ENCODE results near the gene CDCP2. TPM values are rescaled to one million over a fixed set of nuclear protein-coding genes. Genes with fewer than 3 reads are reported as not detected.

Gene CDCP2
- total and polyA plus RNA-seq, 2 donors (not counting 1 experiment from before 2014, with no cell fraction given) = 0.25 TPM; not detected in 1

DNA sequence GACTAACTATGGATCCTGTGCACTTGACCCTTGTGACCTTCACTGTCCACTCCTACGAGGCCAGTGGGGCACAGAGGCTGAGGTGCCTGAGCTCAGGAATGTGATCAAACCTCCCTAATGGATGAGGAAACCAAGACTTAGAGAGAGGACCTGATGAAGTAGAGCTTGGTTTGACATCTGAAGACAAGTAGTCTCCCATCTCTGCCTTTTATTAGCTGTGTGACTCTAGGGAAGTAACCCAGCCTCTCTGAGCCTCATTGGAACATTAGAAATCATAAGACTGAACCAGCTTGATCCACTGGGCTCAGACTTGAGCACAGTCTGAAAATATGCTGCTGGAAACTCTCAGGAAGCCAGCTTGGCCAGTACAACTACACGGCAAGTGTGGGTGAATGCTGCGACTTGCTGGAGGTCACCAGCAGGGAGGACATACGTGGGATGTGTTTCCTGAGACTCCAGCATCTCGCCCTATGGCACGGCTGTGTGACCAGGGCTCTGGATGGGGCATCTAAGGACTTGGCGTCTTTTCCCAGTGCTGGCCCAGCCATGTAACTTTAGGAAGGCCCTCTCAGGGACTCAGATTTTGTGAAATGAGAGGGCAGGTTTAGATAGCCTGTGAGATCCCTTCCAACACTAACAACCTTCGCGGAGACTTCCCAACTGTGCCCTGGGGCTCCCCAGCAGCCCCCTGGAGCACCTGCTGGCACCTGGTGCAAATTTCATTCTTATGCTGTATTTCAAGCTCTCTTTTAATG lies 10.5 kb downstream of the CDCP2 start:
- peaks cover 11% of the 10 kb centered on the region for H3K27me3 Mint-ChIP-seq
- intact Hi-C loops (cut with micrococcal nuclease) = no loop called here
- Histone ChIP-seq H3K4me3 (ENCODE audit: control extremely low read depth in 1 of 5, extremely low read depth in 1 of 5, insufficient read depth in 1 of 5, low read depth in 2 of 5, low read length in 4 of 5) (no peak overlapping the region), H3K4me2 (replicated peaks; ENCODE audit: low read depth, low read length, poor library complexity, severe bottlenecking) (no peak overlapping the region), H3K79me2 (ENCODE audit: control insufficient read depth, insufficient read depth, low read length) (no peaks in the 10 kb centered on the region), H3K4me1 (ENCODE audit: control insufficient read depth in 2 of 2, insufficient read depth in 2 of 2, low read length in 2 of 2) (no peaks in the 10 kb centered on the region), H3K9ac (ENCODE audit: low read length) (no peak overlapping the region), H3K27me3 (replicated peaks in 1 of 4; ENCODE audit: control extremely low read depth in 1 of 4, control insufficient read depth in 3 of 4, insufficient read depth in 4 of 4, low read length in 3 of 4) (no peaks in the 10 kb centered on the region), H3K27ac (ENCODE audit: low read length in 2 of 2) (no peak overlapping the region), H2AFZ (ENCODE audit: insufficient read depth, low read depth, low read length, poor library complexity, severe bottlenecking) (no peak overlapping the region), H4K20me1 (ENCODE audit: control insufficient read depth, insufficient read depth, low read length, poor library complexity, severe bottlenecking) (no peaks in the 10 kb centered on the region), H3K9me3 (ENCODE audit: control extremely low read depth in 1 of 3, control insufficient read depth in 2 of 3, insufficient read depth in 1 of 3, low read length in 2 of 3) (no peaks in the 10 kb centered on the region), H3K36me3 (replicated peaks in 1 of 2; ENCODE audit: control extremely low read depth in 1 of 2, control insufficient read depth in 1 of 2, extremely low read depth in 1 of 2, insufficient read depth in 2 of 2, low read length in 1 of 2) (no peaks in the 10 kb centered on the region)
- H3K27ac Mint-ChIP-seq = no peak overlapping the region
- TF ChIP-seq EZH2 (IDR thresholded peaks at IDR 0.05; ENCODE audit: borderline replicate concordance, insufficient read depth, low read depth, low read length, poor library complexity, severe bottlenecking) = no peak
- TF ChIP-seq, protein P1, sequence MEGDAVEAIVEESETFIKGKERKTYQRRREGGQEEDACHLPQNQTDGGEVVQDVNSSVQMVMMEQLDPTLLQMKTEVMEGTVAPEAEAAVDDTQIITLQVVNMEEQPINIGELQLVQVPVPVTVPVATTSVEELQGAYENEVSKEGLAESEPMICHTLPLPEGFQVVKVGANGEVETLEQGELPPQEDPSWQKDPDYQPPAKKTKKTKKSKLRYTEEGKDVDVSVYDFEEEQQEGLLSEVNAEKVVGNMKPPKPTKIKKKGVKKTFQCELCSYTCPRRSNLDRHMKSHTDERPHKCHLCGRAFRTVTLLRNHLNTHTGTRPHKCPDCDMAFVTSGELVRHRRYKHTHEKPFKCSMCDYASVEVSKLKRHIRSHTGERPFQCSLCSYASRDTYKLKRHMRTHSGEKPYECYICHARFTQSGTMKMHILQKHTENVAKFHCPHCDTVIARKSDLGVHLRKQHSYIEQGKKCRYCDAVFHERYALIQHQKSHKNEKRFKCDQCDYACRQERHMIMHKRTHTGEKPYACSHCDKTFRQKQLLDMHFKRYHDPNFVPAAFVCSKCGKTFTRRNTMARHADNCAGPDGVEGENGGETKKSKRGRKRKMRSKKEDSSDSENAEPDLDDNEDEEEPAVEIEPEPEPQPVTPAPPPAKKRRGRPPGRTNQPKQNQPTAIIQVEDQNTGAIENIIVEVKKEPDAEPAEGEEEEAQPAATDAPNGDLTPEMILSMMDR (IDR thresholded peaks at IDR 0.05) = no peak
- ATAC-seq (ENCODE audit: low read depth) (no peak), DNase-seq (no peak)
- ChIA-PET POLR2A (no interaction called here), CTCF (no interaction called here)
- WGBS (ENCODE audit: insufficient coverage) = 76% methylated on average over 6 of the region's 9 CpGs
- no peaks in the 10 kb centered on the region for H3K4me1 Mint-ChIP-seq
- H3K9me3 Mint-ChIP-seq (ENCODE audit: insufficient read depth) = no peaks in the 10 kb centered on the region
- no peak overlapping the region for H3K4me3 Mint-ChIP-seq

DNA sequence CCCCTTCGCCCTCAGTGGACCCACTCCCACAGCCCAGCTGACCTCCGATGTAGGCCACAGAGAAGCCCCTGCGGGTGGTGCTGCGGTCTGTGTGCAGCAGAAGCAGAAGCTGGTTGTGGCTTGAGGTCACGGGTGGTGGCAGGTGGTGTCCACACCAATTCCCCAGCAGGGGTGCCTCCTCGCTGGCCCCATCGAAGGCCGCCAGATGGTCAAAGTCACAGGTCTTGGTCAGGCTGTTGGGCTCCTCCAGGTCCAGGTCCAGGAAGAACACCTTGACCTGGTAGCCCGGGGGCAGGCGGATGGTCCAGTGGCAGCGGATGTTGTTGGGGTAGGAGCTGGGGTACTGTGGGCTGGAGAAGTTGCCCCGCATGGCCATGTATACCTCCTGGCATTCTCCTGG lies 13.1 kb downstream of the CDCP2 start:
- Histone ChIP-seq H3K4me1 (ENCODE audit: control insufficient read depth in 2 of 2, insufficient read depth in 2 of 2, low read length in 2 of 2) (no peaks in the 10 kb centered on the region), H3K79me2 (ENCODE audit: control insufficient read depth, insufficient read depth, low read length) (no peaks in the 10 kb centered on the region), H3K27me3 (replicated peaks in 1 of 4; ENCODE audit: control extremely low read depth in 1 of 4, control insufficient read depth in 3 of 4, insufficient read depth in 4 of 4, low read length in 3 of 4) (peaks cover 0 to 6% (median 0%) of the 10 kb centered on the region in 4 experiments), H3K9ac (ENCODE audit: low read length) (no peak overlapping the region), H3K36me3 (replicated peaks in 1 of 2; ENCODE audit: control extremely low read depth in 1 of 2, control insufficient read depth in 1 of 2, extremely low read depth in 1 of 2, insufficient read depth in 2 of 2, low read length in 1 of 2) (no peaks in the 10 kb centered on the region), H3K9me3 (ENCODE audit: control extremely low read depth in 1 of 3, control insufficient read depth in 2 of 3, insufficient read depth in 1 of 3, low read length in 2 of 3) (no peaks in the 10 kb centered on the region), H3K4me2 (replicated peaks; ENCODE audit: low read depth, low read length, poor library complexity, severe bottlenecking) (no peak overlapping the region), H4K20me1 (ENCODE audit: control insufficient read depth, insufficient read depth, low read length, poor library complexity, severe bottlenecking) (no peaks in the 10 kb centered on the region), H3K4me3 (ENCODE audit: control extremely low read depth in 1 of 5, extremely low read depth in 1 of 5, insufficient read depth in 1 of 5, low read depth in 2 of 5, low read length in 4 of 5) (no peak overlapping the region), H2AFZ (ENCODE audit: insufficient read depth, low read depth, low read length, poor library complexity, severe bottlenecking) (no peak overlapping the region), H3K27ac (ENCODE audit: low read length in 2 of 2) (no peak overlapping the region)
- no peak for ATAC-seq (ENCODE audit: low read depth)
- ChIA-PET CTCF (no interaction called here), POLR2A (no interaction called here)
- H3K27me3 Mint-ChIP-seq = peaks cover 17% of the 10 kb centered on the region
- WGBS (ENCODE audit: insufficient coverage) = 94% methylated on average over 12 of the region's 12 CpGs
- no peaks in the 10 kb centered on the region for H3K4me1 Mint-ChIP-seq
- TF ChIP-seq, protein P1 (IDR thresholded peaks at IDR 0.05) = no peak
- no peak for TF ChIP-seq EZH2 (IDR thresholded peaks at IDR 0.05; ENCODE audit: borderline replicate concordance, insufficient read depth, low read depth, low read length, poor library complexity, severe bottlenecking)
- DNase-seq = no peak
- H3K27ac Mint-ChIP-seq = no peak overlapping the region
- H3K4me3 Mint-ChIP-seq = no peak overlapping the region
- intact Hi-C loops (cut with micrococcal nuclease) = no loop called here
- no peaks in the 10 kb centered on the region for H3K9me3 Mint-ChIP-seq (ENCODE audit: insufficient read depth)
